Type B pancreatic cell (in vitro differentiated cells): ENCODE results near the gene MYLK. TPM values are rescaled to one million over a fixed set of nuclear protein-coding genes. Genes with fewer than 3 reads are reported as not detected.
"Not testable (repeated sequence)": the region's sequence is repeated elsewhere in the genome, so short reads cannot be mapped to it uniquely, and the experiment has no call there.

ENCODE experiments used
- DNase-seq: peaks from one replicate; pipeline ENCODE4 v3.0.0; 2021; ENCODE audit warnings: mixed read lengths; ENCODE audit not compliant: unreplicated experiment; ENCODE audit errors: extremely low spot score
- H3K27ac Mint-ChIP-seq: 2 replicates; pipeline ENCODE4 v1.8.0; 2021; ENCODE audit warnings: mild to moderate bottlenecking, mixed read lengths
- H3K27me3 Mint-ChIP-seq: 2 replicates; pipeline ENCODE4 v1.8.0; 2021; ENCODE audit warnings: mixed read lengths
- H3K36me3 Mint-ChIP-seq: 2 replicates; pipeline ENCODE4 v1.8.0; 2021; ENCODE audit warnings: mixed read lengths
- H3K4me1 Mint-ChIP-seq: one replicate; pipeline ENCODE4 v1.8.0; 2021; ENCODE audit warnings: mixed read lengths; ENCODE audit not compliant: unreplicated experiment
- H3K4me3 Mint-ChIP-seq: 2 replicates; pipeline ENCODE4 v1.8.0; 2021; ENCODE audit warnings: mild to moderate bottlenecking, mixed read lengths
- H3K9me3 Mint-ChIP-seq: 2 replicates; pipeline ENCODE4 v1.8.0; 2021; ENCODE audit warnings: mixed read lengths
- CTCF ChIP-seq: fragments of 200-600 bp; sonication (generic); conservative IDR thresholded peaks from 2 replicates; pipeline ENCODE4 v1.5.0; 2021; ENCODE audit warnings: antibody characterized with exemption, mild to moderate bottlenecking
- total RNA-seq: library from RNA; stranded (reverse); gene quantifications from 2 replicates; pipeline ENCODE4 v1.2.1, GENCODE V29; 2021; ENCODE audit warnings: low replicate concordance

Gene MYLK
- total RNA-seq, 1 donor from 2014 or later, result 16.8 TPM

- Mint-ChIP-seq H3K36me3 (no peaks in the 10 kb centered on the region), H3K27me3 (no peaks in the 10 kb centered on the region), H3K27ac (no peak overlapping the region), H3K4me1 (peaks cover 22% of the 10 kb centered on the region), H3K4me3 (no peak overlapping the region), H3K9me3 (no peaks in the 10 kb centered on the region)
- DNase-seq, result no peak
- TF ChIP-seq CTCF, result no peak
Measured at GRCh38 chr3:123718108-123718507, 166.0 kb downstream of the MYLK start.

GRCh38 chr3:123717451-123717850, 166.7 kb downstream of the MYLK start:
- H3K4me3 Mint-ChIP-seq, H3K27me3 Mint-ChIP-seq, H3K36me3 Mint-ChIP-seq, DNase-seq, H3K27ac Mint-ChIP-seq, H3K9me3 Mint-ChIP-seq: not testable (repeated sequence)
- H3K4me1 Mint-ChIP-seq, result peaks cover 21% of the 10 kb centered on the region

GRCh38 chr3:123716411-123716810, 167.7 kb downstream of the MYLK start:
- Mint-ChIP-seq H3K4me1 (peaks cover 21% of the 10 kb centered on the region), H3K9me3 (no peaks in the 10 kb centered on the region), H3K27me3 (no peaks in the 10 kb centered on the region), H3K4me3 (no peak overlapping the region), H3K36me3 (no peaks in the 10 kb centered on the region), H3K27ac (no peak overlapping the region)
- DNase-seq, result no peak
- TF ChIP-seq CTCF, result no peak

DNA sequence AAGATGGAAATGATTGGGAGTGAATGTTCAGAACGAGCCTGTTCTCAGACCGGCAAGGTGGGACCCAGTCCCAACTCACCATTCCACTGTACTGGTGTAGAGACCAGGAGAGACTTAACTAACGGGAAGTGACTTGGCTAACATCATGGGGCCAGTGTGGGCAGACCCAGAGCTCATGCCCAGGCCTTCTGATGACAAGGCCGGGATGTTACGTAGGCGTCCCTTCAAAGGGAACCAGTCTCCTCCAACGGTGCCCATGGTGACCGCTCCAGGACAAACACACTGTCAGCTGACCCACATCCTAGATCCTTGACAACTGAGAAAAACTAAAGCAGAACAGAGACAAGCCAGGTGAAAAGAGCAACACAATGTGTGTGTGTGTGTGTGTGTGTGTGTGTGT, 170.9 kb downstream of the MYLK start:
- H3K27ac Mint-ChIP-seq, result no peak overlapping the region
- no peaks in the 10 kb centered on the region for H3K9me3 Mint-ChIP-seq
- peaks cover 4% of the 10 kb centered on the region for H3K4me1 Mint-ChIP-seq
- DNase-seq, result peak; percentile 56
- no peaks in the 10 kb centered on the region for H3K27me3 Mint-ChIP-seq
- no peak overlapping the region for H3K4me3 Mint-ChIP-seq
- H3K36me3 Mint-ChIP-seq, result no peaks in the 10 kb centered on the region
- TF ChIP-seq CTCF, result no peak

GRCh38 chr3:123712077-123712860, 171.9 kb downstream of the MYLK start:
- Mint-ChIP-seq H3K4me1 (peaks cover 4% of the 10 kb centered on the region), H3K4me3 (no peak overlapping the region), H3K27me3 (peaks cover 1% of the 10 kb centered on the region), H3K27ac (no peak overlapping the region), H3K9me3 (no peaks in the 10 kb centered on the region), H3K36me3 (no peaks in the 10 kb centered on the region)
- TF ChIP-seq CTCF, result no peak
- DNase-seq, result peak; percentile 65

- H3K4me1 Mint-ChIP-seq, result peaks cover 4% of the 10 kb centered on the region
- no peak overlapping the region for H3K27ac Mint-ChIP-seq
- peak; percentile 34 for DNase-seq
- H3K36me3 Mint-ChIP-seq, result no peaks in the 10 kb centered on the region
- H3K4me3 Mint-ChIP-seq, result no peak overlapping the region
- no peaks in the 10 kb centered on the region for H3K9me3 Mint-ChIP-seq
- peaks cover 3% of the 10 kb centered on the region for H3K27me3 Mint-ChIP-seq
- TF ChIP-seq CTCF, result no peak
Measured at GRCh38 chr3:123711356-123711755, 172.8 kb downstream of the MYLK start.
